GM18502 (cell line): ENCODE measurements around the gene CEP112.

Experiments
- ATAC-seq: cut with Tn5 transposase; IDR thresholded peaks from one replicate; pipeline ENCODE4 v1.9.1; 2021; ENCODE audit warnings: mild to moderate bottlenecking; ENCODE audit not compliant: unreplicated experiment, poor library complexity

Gene CEP112

DNA sequence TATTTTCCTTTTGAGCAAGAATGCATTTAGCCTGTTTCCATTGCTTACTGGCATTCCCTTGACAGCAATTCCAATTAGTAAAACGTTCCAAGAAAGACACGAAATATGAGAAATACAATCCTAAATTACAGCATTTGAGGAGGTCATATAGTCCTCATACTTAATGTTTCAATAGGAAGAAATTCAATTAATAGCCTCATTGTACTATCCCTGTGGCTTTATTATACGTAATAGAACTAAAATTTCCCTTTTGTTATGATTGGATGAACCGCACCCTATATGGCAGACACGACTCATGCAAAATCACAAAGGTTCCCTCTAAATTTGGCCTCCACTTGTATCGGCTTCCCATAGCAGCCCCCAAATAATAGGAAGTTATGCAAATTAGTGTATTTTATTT is 291.7 kb downstream of the CEP112 start:
- ATAC-seq = no peak

DNA sequence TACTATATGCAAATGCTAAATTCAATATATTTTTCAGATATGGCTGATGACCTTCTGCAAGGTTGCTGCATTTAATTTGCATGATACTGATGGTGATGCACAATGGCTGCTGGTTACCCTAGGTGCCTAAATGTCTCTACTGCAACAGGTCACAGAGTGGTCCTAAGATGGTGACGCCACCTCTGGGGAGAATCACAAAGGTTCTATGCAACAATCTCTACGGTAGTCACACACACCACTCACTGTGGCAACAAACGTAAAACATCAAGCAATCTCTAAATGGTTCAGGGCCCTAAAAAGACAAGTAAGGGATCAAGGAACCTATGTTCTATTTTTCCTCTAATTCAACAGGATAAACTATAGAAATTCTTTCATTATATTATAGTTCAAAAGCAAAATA is 293.3 kb downstream of the CEP112 start:
- ATAC-seq = no peak

DNA sequence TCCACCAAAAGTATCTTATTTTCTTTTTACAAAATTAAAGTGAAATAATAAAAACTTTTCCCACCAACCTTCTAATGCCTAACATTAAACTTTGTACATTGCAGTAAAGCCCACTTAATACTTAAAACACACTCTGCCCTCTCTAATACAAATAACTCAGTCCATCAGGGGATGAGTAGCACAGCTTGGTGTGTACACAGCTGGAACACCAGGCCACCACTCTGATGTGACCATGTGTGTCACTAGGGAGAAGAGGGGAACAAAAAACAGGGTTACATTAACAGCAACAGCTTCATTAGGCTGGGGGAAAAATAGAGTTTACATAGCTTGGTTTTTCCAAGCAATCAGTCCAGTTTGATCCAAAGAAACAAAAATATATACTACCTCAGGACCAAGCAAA is 295.0 kb downstream of the CEP112 start:
- ATAC-seq = no peak

DNA sequence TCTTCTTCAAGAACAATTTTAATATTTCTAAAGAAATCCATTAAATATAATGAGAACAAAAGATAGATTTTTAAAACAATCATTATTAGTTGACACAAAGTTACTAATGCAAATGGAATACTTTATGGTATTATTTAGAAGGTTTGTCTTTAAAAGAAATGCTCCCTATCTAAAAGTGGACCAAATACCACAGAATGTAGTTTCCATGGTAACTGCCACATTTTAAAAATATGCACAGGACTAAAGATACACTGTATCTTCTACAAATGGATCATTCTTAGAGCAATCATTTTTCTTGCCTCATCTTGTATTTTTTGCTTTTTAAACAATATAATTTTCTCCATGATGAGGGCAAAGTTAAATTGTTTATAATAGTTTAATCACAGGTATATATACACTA is 296.0 kb downstream of the CEP112 start:
- ATAC-seq = no peak

DNA sequence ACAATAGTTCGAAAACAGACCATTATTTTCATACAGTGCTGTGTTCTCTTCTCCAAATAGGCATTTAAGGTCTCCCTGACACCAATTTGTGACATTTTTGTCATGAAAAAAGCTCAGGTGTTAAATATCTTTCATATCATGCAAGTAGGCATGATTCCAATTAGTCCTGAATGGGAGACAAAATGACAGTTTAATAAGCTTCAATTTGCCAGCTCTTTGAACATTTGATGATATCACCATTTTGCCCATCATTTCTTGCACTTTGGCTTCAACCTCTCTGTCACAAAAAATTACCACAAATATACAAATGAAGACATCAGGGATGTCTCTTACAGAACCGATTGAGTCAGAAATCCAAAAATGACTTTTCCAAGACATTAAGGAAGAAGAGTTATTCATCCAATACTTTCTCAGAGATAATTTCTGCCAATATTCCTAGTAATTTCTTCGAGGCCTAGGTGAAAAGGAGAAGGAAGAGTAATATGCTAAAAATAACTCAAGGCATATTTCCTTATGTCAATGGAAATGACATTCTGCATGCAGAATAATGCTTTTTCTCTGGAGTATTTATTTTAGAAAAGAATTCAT is 298.1 kb downstream of the CEP112 start:
- no peak for ATAC-seq

DNA sequence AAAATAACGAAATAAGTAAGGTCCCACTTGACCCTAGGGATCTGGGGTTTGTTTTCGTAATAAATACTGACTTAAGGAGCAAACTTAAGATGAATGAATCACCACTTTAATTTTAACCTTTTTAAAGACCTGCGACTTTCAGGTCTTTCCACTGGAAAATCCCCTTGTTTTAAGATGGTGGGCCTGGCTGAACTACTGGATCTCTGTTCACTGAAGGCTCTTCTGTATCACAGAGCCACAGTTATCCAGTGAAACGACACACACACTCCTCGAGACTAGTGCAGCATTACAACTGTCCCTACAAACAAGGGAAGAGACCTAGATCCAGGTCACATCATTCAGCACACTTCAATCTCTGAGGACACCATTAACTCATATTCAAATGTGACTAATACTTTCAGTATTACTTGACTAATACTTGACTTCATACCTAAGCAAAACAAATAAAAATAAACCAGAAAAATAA is 299.0 kb downstream of the CEP112 start:
- ATAC-seq = peak; percentile 81

DNA sequence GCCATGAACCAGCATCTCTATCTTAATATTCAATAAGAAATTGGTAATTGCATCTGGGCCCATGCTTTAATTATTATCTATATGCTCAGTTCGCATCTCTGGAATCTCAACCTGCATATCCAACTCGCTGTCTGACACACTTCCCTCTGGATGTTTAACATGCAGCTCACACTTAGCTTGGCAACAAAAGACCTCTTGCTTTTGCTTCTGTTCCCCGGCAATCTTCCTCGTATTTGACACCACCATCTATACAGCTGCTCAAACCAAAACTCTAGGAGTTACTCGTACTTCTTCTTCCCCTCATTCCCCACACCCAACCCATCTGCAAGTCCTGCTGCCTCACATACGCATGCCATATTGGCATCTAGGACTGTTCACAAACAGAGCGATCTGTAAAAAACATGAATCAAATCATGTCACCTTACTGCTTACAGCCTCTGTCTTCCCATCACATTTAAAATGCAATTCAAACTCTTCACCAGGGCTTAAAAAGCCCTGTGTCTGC is 300.6 kb downstream of the CEP112 start:
- ATAC-seq = no peak

DNA sequence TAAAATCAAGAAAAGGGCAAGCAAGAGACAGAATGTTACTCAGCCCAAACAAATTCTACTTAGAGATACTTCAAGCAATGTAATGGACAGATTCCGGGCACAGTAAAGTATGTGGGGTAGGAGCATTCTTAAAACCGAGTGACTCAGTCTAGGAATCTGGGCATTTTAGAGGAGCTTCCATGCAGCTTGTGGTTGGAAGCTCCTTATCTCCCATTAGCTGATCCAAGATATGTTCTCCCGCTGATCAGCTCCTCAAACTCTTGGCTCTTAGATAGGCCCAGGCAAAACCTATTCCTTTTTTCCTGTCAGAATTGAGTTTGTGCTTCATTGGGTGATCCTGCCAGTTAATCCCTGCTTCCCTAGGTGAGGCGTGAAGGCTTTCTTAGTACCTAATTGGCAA is 303.3 kb downstream of the CEP112 start:
- ATAC-seq = no peak

DNA sequence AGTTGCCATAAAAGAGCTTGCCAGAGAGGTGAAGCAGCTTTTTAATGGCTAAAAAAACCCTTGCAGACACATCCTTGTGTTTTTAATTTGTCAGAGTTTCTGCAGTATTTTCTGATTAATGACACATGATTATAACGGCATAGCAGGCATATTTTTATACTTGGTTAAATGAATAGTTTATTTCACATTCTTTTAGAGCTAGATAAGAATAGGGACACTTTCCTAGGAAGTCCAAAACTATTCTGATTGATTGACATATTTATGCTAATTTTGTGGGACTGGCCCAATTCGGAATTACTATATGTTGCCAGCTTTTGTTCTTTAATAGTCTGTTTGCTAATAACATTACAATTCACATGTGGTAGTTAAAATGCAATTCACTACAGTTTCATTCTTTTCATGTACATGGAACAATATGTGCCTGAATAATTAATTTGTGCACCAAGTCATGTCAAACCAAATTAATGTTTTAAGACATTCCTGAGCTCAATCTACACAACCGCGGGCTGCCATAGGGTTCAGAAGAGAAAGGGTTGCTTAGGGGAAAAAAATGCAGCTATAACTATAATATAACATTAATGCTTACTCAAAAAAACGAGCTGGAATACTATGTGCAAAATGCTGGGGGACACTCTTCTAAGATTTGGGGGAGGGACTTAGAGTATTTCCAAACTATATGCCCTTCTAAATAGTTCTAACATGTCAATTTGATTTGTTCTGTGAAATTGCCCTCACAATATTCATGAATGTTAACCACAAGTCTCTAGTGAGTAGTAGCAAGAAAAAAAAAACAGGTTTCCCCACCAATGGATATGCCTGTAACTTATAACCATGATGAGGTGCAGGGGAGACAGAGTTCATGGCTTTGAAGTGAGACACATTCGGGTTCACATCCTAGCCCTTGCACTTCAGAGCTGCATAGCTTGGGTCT is 305.4 kb downstream of the CEP112 start:
- no peak for ATAC-seq

DNA sequence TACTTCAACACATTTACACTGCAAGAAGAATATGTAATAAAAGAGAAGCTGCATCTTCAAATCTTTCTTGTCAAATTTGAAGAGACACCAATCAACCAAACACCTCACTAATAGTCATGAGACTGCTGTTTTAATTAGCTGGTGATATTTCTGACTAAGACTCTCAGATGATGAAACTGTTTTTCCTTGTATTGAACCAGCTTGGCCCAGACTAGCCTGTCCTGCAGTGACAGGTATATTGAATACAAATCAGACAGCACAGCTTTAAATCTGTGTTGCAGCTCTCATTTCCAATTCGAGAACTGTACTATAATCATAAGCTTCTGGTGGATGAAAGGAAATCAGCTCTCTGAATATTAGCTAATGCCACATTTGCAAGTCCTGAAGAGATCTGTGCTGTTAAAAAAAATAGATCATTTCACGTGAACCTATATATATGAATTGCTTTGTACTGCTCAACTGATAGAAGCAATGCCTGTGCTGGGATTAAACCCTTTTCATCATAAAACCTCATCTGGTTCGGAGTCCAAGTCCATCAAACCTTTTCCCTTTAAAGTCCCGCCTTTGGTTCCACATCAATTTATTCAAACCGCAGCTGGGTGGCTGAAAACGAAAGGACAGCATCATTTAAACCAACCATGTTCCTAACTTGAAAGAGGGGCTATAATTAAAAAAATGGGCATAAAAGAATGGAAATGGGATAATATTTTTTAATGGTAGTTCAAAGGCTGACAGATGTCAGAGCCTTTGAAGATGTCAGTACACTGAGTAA is 306.2 kb downstream of the CEP112 start:
- ATAC-seq = no peak

DNA sequence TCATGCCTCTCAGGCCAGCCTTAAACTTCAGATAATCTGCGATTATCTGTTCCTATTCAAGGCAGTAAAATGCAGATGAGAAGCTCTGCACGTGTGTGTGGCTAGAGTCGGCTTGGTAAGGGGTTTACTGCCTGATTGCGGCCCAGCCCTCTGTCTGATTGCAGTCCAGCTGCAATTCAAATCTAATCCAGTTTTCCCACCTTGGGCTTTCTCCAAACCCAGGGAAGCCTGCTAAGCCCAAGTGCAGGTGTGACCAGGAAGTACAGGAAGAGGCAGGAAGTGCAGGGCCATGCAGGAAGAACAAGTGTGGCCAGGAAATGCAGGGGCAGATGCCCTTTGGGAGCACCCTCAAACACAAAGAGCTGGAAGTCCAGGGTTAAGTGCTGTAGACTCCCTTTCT is 314.9 kb downstream of the CEP112 start:
- no peak for ATAC-seq

DNA sequence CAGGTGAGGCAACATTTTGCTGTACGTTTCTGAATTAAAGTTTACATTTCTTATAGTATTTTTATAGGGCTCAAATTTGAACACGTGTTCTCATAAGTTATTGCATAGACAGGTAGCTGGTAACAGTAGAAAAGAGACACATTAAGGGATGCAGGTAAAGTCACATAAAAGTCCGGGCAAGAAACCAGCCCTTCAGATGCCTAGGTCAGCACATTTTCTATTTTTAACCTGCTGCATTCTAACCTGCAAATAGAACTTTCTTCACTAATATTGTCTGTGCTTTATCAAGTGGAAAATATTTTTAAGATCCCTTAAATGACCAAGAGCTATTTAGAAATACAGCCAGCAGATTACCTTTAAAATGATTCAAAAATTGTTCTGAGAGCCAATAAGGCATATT is 323.1 kb downstream of the CEP112 start:
- ATAC-seq = no peak

DNA sequence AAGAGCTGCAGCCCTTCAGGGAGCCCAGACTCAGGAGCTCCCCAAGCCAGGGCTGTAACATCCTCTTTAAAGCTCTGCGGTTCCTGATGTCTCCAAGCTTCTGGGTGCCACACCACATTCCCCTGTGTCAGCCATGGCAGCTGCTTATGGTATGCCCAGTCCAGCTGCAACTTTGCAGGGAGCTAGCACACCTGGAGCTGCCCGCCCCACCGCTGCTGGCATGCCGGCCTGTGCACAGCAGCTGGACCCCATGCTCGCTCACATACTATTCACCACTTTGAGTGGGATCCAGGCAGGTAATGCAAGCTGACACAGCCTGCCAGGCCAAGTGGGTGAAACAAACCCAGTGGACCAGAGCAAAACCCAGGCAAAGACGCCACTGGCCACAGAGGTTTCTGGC is 324.9 kb downstream of the CEP112 start:
- no peak for ATAC-seq

DNA sequence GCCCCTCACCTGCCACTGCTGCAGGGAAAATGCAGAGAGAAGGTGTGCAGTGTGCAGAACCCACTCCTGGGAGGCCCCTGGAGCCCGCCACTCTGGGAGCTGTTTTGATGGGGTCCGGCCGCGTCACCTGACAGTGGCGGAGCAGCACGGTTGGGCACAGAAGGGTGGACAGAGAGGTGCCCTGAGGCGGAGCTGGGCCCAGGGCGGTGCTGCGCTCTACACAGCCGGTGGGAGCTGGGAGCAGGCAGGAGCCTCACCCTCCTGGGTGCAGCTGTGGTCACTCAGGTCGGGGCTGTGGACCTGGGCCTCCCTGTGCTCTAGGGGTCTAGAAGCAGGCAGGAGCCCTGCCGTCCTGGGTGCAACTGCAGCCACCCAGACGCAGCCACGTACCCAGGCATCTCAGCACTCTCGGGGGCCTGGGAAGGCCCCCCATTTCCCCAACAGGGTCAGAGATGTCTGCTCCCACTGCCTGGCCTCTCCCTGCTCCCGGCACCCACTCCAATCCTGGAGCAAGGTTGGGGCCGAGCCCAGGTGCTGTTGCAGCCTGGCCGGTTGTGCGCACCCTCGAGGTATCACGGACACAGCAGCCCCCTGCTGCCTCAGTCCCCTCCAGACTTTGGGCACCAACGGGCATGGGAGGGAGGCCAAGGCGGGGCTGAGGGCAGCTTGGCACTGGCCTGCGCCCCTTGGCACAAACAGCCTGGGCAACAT is 326.1 kb downstream of the CEP112 start:
- ATAC-seq = no peak

DNA sequence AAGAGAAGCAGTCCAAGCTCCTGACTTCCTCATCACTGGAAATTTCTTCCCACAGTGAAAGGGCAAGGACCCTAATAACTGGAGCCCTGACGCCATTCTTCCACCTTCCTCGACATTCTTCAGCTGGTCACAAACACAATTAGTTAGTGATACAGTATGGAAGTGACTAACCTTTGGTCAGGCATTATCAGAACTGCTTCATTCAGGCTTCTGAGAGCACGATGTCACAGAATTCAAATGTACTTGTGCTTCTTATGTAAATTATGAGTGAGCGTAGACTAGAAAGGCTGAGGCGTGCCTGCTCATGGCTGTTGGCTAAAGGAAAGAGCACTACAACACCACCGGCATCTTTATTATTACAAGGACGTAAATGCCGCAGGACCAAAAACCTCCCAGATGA is 327.5 kb downstream of the CEP112 start:
- ATAC-seq = no peak

DNA sequence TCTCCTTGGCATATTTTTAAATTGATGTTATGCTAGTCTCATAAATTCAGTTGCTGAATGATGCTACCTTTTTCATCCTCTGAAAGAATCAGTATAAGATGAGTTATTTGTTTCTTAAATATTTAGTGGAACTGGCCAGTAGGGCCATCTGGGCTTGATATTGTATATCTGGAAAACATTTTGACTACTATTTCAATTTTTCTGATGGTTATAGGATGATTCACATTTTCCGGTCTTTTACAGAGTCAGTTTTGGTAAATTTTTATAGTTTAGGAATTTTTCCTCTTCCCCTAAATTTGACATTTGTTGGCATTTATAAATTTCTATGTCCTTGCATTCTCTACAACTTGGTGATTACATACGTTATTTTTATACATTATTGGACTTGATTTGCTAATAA is 334.2 kb downstream of the CEP112 start:
- ATAC-seq = no peak

DNA sequence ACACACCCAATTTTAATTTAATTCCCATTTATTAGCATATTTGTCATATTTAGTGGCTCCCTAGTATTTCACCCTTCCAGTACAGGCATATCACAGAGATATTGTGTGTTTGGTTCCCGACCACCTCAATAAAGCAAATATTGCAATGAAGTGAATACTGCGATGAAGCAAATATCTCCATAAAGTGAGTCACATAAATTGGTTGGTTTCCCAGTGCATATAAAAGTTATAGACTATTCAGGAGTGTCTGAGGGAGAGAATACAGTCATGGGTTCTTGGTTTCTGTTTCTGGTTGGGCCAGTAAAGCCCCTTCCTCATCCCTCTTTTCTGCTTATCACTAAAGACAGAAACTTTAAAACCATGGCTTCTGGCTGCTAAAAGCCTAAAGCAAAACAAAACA is 335.1 kb downstream of the CEP112 start:
- ATAC-seq = no peak

DNA sequence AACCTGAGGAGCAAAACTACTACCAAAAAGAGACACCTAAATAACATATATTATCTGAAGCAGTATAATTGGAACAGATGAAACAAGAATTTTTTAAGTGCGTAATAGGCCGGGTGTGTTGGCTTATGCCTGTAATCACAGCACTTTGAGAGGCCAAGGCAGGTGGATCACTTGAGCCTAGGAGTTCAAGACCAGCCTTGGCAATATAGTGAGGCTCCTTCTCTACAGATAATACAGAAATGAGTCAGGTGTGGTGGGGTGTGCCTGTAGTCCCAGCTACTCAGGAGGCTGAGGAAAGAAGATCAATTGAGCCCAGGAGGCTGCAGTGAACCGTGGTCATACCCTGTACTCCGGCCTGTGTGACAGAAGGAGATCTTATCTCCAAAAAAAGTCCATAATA is 336.3 kb downstream of the CEP112 start:
- no peak for ATAC-seq

DNA sequence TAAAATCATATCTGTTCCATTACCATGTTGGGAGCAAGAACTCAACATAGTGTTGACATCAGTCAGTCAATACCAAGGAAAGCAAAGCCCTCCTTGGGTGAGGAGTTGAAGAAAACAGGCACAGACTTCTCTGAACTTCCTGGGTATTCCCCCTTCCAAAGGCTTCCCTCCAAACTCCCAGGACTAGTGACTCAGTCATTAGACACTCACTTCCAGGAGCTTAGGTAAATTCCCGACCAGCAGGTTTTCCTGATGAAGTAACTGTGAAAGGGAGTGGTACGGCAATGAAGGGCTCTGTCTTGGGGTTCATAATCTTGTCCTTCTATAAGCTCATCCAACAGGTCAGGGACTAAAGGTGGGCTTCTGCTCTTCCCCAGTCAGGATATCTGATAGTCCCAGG is 336.7 kb downstream of the CEP112 start:
- ATAC-seq = no peak

DNA sequence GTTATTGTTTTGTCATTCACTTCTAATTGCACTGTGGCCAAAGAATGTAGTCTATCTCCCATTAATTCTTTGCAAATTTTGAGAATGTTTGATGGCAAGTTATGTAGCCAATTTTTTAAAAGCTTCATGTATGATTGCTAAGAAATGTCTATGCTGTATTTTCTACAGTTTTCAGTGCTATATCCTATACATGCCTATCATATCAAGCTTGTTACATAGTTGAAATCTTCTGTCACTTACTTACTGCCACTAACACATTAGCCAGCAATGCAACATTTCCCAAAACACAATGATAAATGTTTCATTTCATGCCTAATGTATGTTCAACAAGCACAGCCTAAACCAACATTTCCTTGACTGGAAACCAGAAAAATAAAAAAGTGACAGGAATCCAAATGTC is 338.1 kb downstream of the CEP112 start:
- ATAC-seq = no peak
